HUDEP-2 (cell line): Measurements from ENCODE around the gene RCN2.

Source experiments
- DNase-seq, 76 experiments: peaks; one replicate each; lab custom pipeline; 2025; ENCODE audit not compliant: unreplicated experiment in 76 of 76; lab: John Stamatoyannopoulos, UW

RCN2 gene

DNA sequence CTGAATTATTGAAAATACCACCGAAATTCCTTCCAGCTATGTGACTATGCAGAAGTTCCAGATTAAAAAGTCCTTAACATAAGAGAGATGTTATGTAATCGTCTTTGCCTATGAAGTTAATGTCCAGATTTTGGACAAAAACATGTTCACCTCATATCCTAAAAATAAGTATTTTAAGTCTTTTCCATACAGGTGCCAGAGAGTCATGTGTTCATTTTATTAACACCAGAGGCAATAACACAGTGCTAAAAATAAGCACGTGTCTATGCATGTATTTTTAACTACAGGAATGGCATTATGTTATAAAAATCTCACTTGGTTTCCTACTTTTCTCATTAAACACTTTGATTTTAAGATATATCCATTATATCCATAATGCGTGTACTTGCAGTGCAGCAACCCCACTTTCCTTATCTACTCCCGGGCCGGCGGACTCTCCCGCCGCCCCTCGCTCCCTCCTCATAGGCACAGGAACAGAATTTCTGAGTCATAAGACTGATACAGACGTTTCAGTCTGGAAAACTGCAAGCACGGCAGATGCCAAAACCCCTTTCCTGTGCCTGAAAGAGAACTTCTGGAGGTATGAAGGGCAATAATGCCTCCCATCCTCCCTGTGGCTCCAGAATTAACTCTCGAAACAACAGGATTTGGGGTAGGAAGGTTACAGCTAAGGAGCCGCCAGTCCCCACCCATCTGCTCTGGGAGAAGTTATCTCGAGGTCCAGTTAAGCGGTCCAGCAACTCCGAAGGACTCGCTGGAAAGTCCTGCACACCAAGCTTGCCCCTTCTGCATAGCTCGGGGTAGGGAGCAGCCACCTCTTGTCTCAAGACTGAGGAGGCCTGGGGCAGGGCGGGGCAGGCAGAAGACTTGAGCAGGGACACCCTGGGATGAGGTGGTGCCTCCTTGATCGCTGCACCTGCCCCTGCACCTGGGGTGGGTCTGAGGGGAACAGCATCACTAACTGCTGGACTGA, 41.1 kb downstream of the RCN2 start:
- no peak for DNase-seq

DNA sequence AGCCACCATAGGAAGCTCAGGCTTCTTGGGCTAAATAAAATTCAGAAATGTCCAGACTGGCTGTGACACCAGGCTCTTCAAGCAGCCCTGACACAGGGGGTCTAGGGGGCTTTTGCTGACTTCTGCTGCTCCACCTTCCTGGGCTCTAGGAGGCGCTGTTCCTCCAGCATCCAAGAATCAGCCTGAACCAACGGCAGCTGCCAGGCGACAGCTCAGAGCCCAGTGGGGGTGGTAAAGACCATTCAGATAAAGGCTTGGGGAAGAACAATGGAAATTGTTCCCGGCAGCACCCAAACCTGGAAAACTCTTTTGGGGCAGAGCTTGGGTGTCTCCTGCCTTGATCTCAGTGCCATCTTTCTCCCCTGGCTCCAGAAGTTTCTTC, 41.8 kb downstream of the RCN2 start:
- DNase-seq = peak in 6 of 76 experiments; percentile 2 to 11 (median 6)

DNA sequence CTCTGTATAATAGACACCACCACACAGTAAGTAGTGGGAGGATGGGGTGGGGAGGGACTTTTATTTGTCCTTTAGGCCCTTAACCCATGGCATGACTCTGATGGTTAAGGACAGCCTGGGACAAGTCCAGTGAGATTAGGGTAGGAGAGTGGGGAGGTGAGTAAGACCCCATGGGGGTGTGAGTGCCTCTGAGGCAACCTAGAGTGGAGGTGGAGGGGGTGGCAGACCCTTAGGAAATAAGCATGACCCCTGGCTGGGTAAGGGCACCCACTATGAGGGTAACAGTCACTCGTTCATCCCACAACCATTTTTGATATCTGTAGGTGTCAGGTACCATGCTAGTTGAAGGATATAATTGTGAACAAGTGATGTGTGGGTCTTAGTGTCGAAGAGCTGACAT, 42.4 kb downstream of the RCN2 start:
- DNase-seq = no peak

DNA sequence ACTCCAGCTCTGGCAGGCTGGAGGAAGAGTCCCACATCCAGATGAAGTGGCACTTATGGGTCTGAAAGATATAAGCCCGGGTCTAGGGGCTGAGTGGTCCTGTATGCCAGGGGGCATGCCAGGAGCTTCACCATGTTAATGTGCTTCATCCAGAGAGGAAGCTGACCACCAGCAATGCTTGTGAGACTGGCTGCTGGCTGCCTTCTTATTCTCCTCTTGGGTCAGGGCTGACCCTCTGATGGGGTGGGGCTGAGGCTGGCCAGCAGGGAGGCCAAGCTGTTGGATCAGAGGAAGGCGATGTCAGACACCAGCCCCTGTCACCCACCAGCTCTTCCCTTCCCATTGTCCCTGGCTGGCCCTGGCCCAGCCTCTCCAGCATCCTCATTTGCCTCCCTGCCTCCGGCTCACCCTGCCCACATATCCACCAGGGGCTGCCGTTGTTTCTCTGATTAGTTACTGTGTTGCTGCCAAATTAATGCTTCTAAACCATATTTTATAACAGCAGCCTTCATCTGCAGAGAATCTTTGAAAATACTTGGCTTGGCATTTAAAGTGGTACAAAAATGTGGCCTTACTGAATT, 43.0 kb downstream of the RCN2 start:
- no peak for DNase-seq

DNA sequence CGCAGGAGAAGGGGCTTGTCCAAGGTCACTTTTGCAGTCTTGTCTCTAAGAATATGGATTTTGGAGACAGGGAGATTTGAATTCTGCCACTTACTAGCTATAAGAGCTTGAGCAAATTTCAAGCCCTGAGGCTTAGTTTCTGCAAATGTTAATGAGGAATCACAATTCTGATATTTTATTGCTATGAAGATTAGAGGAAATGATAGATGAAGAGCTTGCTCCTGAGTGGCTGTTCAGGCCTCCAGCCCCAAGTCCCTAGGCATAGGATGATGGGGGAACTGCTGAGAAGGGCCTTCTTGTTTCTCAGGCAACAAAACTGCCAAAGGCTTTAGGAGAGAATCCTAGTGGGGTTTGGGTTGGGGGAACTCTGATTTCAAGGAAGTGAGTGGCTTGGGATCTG, 44.6 kb downstream of the RCN2 start:
- DNase-seq = no peak

DNA sequence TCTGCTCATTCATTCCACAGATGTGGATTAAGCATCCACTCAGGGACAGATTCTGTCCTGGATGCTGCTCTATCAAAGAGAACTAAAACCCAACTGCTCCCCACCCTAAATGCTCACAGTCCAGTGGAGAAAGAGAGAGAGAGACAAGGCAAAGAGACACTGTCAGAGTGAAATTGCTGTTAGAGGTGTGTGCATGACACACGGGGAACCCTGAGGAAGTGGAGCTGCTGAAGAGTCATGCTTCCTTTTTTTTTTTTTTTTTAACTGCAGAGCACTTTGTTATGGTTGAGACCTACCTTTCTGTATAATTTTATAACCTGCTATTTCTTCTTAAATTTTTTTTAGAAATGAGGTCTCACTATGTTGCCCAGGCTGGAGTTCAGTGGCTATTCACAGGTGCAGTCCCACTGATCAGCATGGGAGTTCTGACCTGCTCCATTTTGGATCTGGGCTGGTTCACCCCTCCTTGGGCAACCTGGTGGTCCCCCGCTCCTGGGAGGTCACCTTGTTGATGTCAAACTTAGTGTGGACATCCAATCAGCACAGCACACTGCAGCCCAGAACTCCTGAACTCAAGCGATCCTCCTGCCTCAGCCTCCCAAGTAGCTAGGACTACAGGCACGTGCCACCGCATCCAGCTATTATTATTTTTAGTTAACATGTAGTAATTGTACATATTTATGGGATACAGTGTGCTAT, 45.2 kb downstream of the RCN2 start:
- DNase-seq = no peak

DNA sequence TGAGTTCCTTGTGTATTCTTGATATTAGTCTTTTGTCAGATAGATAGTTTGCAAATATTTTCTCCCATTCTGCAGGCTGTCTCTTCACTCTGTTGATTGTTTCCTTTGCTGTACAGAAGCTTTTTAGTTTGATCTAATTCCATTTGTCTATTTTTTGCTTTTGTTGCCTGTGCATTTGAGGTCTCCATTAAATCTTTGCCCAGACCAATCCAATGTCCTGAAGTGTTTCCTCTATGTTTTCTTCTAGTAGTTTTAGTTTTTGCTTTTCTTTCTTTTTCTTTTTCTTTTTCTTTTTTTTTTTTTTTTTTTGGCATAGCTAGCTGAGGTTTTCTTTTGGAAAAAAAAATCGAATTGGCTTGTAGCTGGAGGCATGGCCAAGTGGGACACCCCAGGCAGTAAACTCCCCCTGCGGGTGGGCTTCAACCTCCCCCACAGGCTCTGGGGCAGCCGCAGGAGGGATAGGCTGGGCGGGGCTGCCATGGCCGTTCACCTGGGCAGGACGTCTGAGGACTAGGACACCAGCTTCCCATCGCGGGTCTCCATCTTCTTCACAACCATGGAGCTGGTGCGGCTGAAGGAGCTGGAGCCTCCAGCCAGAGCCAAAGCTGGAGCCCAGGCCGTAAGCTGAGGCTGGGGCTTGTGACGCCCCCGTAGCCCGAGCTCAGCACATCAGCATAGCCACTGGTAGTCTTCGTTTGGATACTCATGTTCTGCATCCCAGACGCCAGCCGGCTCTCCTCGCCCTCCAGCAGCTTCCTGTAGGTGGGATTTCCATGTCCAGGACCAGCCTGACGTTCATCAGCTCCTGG, 47.2 kb downstream of the RCN2 start:
- DNase-seq = no peak

DNA sequence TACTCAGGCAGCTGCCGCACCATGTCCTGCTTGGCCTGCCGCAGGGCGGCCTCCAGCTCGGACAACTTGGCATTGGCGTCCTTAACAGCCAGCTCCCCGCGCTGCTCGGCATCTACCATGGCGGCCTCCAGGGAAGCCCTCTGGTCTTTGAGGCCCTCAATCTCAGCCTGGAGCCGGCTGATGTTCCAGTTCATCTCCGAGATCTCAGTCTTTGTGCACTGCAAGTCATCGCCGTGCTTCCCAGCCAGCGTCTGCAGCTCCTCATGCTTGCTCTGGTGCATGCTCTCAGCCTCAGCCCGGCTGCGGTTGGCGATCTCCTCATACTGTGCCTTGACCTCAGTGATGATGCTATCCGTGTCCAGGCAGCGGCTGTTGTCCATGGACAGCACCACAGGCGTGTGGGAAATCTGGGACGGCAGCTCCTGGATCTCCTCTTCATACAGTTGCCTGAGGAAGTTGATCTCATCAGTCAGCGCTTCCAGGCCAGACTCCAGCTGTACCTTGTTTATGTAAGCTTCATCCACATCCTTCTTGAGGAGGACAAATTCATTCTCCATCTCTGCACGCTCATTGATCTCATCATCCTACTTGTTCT, 47.9 kb downstream of the RCN2 start:
- DNase-seq = no peak

DNA sequence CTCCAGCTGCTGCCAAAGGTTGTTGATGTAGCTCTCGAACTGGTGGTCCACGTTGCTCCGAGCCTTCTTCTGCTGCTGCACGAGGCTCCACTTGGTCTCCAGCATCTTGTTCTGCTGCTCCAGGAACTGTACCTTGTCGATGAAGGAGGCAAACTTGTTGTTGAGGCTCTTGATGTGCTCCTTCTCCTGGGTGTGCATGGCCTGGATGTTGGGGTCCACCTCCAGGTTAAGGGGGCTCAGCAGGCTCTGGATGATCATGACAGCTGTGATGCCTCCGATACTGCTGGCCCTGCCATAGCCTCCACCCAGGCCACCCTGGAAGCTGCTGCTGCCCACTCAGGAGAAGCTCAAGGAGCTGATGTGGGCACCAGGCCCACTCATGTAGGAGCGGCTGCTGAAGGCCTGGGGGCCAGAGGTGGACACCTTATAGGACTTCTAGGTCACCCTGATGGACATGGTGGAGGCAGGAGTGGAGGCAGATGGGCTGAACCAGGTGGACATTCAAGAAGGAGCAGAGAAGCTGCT, 48.5 kb downstream of the RCN2 start:
- no peak for DNase-seq

DNA sequence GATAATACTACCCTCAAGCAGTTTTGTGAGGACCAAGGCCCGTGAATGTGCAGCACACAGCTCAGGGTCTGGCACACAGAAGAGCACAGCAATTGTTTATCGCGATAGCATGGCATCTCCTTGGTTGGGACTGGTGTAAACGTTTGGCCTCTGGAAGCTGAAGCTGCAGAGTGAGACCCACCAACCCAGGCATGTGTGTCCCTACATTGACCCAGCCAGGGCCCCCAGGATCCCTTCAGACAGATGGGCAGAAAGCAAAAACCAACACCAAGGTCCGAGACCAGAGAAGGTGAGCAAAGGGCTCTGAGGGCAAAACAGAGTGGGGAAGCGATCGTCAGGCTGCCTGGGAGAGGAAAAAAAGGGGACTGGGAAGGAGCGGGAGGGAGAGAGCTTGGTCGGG, 50.8 kb downstream of the RCN2 start:
- DNase-seq = no peak

DNA sequence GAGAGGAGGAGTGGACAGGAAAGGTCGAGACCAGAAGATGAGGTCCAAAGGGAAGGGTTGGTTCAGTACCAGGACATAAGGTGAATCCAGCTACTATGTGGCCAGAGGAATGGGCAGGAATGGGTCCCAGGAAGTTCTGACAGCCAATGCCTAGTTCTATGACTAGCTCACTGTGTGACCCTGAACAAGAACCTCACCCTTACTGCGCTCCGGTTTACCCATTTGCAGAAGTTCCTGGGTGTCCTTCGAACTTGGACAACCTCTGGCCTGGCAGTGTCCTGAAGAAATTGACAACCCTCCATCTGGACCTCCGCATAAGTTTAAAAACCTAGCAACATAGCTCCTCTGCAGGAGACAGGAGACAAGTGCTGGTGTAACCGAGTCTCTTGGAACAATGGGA, 51.2 kb downstream of the RCN2 start:
- DNase-seq = no peak

DNA sequence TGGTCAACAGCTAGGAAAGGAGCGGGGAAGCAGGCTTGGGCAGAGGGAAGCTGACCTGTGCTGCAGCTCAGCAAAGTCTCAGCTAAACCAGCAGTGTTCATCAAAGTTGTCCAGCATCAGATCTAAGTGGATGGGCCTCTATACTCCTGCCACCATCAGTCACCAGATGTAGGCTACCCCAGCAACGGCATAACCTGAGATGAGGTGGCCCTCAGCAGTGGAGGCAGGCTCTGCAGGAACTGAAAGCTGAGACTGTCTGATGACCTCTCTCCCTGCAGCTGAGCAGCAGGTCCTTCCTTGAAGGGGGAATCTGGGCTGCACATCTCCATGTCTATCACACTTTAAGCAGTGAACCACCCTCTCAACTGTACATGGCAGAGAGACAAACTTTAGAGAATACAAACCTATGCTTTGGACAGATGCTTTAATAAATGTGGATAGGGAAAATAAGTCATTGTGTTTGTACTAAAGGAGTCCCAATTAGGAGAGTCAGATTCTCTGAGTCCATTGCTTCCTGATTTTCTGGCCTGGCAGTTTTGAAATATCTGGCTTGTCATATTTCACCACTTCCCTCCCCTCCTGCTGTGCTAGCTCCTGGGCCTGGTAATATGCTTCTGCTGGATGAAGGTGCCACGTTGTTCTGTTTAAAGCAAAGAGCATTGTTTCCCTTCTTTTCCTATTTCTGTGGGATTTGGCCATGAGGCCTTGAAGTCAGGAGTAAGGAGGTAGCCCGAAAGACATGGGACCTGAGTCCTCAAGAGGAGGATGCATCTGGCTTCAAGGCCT, 52.2 kb downstream of the RCN2 start:
- DNase-seq = no peak

DNA sequence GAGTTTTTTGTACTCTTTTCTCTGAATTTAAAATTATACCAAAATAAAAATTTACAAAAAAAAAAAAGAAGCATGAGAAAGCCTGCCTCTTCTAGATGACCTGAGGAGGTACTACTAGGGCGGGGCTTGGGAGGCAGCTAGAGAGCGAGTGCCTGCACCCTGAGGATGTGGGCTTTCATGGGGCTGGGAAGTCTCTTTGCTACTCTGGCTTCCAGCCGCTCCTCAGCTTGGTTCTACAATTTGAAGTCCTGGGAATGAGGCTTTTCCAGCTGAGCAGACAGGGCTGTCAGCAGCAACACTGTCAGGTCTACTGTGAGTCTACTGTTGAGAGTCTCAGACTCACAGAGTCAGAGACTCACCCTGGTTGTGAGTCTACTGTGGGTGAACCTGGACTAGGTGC, 55.2 kb downstream of the RCN2 start:
- no peak for DNase-seq

DNA sequence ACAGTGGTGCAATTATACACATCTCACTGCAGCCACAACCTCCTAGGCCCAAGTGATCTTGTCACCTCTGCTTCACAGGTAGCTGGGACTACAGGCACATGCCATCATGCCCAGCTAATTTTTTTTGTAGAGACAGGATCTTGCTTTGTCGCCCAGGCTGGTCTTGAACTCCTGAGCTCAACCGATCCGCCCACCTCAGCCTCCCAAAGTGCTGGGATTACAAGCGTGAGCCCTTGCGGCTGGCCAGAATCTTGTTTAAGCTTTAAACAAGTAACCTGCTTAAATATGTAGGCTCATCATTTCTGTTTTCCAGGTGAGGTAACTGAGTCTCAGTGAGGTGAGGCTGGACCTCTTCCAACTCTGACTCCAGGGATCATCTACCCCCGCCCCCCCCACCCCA, 55.7 kb downstream of the RCN2 start:
- no peak for DNase-seq

DNA sequence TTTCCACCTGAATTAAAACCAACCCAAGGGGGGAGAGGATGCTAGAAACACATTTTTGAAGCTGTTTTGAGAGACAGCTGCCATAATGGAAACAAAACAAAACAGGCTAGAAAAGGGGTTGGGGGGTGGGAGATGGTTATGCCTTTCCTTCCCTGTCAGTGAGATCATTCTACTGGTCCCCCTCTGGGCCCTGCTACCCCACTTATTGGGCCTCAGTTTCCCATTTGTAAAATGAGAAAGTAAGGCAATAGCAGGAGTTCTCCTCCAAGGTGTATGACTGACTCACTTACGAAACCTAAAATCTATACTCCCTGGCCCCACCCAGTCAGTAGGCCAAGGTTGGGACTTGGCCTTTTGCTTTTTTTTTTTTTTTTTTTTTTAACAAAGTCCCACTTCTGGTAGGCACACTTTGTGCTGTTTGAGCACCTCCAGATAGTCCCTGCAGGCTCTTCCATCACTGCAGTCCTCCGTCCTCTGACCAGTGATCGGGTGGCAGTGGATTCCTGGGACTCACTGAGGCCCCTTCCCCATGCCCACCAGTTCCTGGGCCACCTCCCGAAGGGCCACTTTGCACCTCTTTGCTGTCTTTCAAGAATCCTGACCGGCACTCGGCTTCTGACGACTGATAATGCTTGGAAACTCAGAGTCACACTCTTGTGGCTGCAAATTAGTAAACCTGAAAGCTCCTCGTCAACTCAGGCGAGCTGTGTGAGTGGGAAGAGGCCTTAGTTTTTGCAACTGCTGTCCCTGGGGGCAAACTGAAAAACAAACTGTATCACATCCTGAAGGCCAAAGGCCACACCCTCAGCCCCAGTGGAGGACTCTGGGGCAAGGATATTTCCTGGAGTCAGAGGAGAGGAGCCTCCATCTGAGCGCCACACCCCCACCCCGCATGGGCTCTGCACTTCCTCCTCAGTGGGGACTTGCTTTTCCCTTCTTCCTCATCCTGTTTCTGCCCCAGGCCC, 56.6 kb downstream of the RCN2 start:
- DNase-seq = no peak

DNA sequence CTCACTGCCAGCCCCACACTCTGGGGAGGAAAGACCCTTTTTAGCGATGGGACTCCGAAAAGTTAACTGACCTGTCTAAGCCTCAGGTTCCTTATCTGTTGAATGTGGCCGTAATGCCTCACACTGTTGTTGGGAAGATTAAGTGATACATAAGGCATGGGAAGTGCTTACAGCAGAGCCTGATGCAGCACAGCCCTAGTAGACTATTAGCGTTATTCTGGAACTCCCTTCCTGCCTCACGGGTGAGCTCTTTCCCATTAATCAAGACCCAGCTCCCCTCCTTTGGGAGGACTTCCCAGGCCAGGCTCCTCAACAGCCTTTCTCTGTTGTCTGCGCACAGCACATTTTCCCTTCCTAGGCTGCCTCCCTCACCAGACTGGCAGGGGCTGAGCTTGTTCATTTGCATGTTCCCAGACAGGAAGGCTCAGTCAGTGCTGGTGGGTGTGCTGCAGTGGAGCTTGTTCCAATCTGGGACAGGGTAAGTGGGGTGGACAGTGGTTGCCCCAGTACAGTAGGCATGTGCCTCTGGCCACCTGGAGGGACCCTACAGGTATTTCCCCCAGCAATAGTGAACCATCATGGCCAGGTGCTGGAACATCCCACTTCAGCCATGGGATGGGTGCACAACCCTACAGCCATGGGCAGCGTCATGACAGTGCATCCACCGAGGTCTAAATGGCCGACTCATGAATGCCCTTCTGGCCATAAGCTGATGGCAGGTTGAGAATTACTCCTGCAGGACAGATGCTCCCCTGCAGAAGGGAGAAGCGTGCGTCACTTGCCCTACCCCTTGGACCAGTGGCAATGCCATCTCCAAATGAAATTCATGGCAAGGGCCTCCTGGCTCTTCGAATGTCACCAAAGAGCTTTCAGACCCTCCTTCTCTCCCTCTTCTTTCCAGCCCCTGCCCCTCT, 57.6 kb downstream of the RCN2 start:
- no peak for DNase-seq

DNA sequence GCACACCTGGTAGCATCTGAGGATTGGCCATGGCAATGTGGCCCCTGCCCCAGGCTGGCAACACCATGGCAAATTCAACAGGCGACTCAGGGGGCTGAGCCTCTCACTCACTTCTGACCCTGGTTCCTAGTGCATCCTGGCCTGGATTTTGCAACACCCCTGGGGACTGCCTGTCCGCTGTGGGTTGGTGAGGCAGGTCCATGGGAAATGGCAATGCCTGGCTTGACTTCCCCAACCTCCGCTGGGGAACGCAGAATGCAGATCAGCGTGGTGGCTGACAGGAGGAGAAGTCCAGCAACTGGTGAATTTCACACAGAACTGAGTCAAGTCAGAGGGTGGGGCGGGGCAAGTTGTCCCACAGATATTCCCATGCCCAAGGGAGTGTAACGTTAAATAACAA, 59.5 kb downstream of the RCN2 start:
- no peak for DNase-seq
